HepG2 (cell line): ENCODE results near the gene PPFIA3. TPM values are rescaled to one million over a fixed set of nuclear protein-coding genes. Genes with fewer than 3 reads are reported as not detected.

Source experiments
- ATAD3A ChIP-seq: sonication (generic); formaldehyde crosslinking; IDR thresholded peaks from 2 replicates; pipeline ENCODE4 v1.4.0; 2020; ENCODE audit warnings: missing genetic modification reagents
- ETV6 ChIP-seq: sonication (generic); formaldehyde crosslinking; conservative IDR thresholded peaks from 2 replicates; pipeline ENCODE4 v1.4.0; 2020; ENCODE audit warnings: missing genetic modification reagents
- FOXJ3 ChIP-seq: sonication (generic); formaldehyde crosslinking; IDR thresholded peaks from 2 replicates; pipeline ENCODE4 v1.4.0; 2020; ENCODE audit warnings: missing genetic modification reagents, mild to moderate bottlenecking, borderline replicate concordance
- MZF1 ChIP-seq: sonication (generic); formaldehyde crosslinking; IDR thresholded peaks from 2 replicates; pipeline ENCODE4 v1.8.1; 2023; ENCODE audit warnings: mild to moderate bottlenecking, missing genetic modification reagents, borderline replicate concordance
- RCOR2 ChIP-seq: IDR thresholded peaks from 2 replicates; pipeline ENCODE4 v1.6.1; 2016; ENCODE audit warnings: missing biosample characterization, missing genetic modification reagents
- SAP130 ChIP-seq: IDR thresholded peaks from 2 replicates; pipeline ENCODE4 v1.6.1; 2016; ENCODE audit warnings: low read depth
- SP1 ChIP-seq, 2 experiments: fragments of 450-650 bp in 1 of 2; sonication (generic) in 1 of 2; formaldehyde crosslinking in 1 of 2; IDR thresholded peaks; 2 replicates each; pipeline versions ENCODE4 v1.4.0 to v1.6.1; 2016 to 2020; ENCODE audit warnings: missing genetic modification reagents in 1 of 2
- SP4 ChIP-seq: sonication (generic); formaldehyde crosslinking; IDR thresholded peaks from 2 replicates; pipeline ENCODE4 v1.8.1; 2023; ENCODE audit warnings: mild to moderate bottlenecking, missing genetic modification reagents
- TRIM24 ChIP-seq: sonication (generic); formaldehyde crosslinking; IDR thresholded peaks from 2 replicates; pipeline ENCODE4 v1.8.0; 2022; ENCODE audit warnings: mild to moderate bottlenecking, missing genetic modification reagents
- ZBTB44 ChIP-seq: sonication (generic); formaldehyde crosslinking; IDR thresholded peaks from 2 replicates; pipeline ENCODE4 v1.4.0; 2020; ENCODE audit warnings: missing genetic modification reagents
- ZNF296 ChIP-seq: sonication (generic); formaldehyde crosslinking; conservative IDR thresholded peaks from 2 replicates; pipeline ENCODE4 v1.5.0; 2020; ENCODE audit warnings: mild to moderate bottlenecking, missing genetic modification reagents
- ZNF34 ChIP-seq: sonication (generic); formaldehyde crosslinking; IDR thresholded peaks from 2 replicates; pipeline ENCODE4 v1.4.0; 2020; ENCODE audit warnings: mild to moderate bottlenecking, missing genetic modification reagents, borderline replicate concordance
- ZNF367 ChIP-seq: sonication (generic); formaldehyde crosslinking; IDR thresholded peaks from 2 replicates; pipeline ENCODE4 v1.4.0; 2020; ENCODE audit warnings: missing genetic modification reagents, borderline replicate concordance
- ZNF749 ChIP-seq: sonication (generic); formaldehyde crosslinking; IDR thresholded peaks from 2 replicates; pipeline ENCODE4 v1.8.0; 2022; ENCODE audit warnings: mild to moderate bottlenecking, missing genetic modification reagents, moderate library complexity, borderline replicate concordance
- ZNF790 ChIP-seq: sonication (generic); formaldehyde crosslinking; IDR thresholded peaks from 2 replicates; pipeline ENCODE4 v1.8.0; 2022; ENCODE audit warnings: missing genetic modification reagents, mild to moderate bottlenecking, borderline replicate concordance
- polyA plus RNA-seq, 8 experiments: library from polyadenylated mRNA; depleted of rRNA in 3 of 8; stranded (reverse) in 7 of 8; unstranded in 1 of 8; fragments of >200 nt; fragmentation: Illumina TruSeq in 4 of 8; extraction: Trizol in 4 of 8; gene quantifications; 2 replicates each; pipeline versions ENCODE4 v1.2.1 to v1.2.3, GENCODE V29; 2011 to 2016; ENCODE audit warnings: low read depth in 4 of 8, missing spikeins in 1 of 8, mixed read lengths in 1 of 8; ENCODE audit not compliant: insufficient read depth in 1 of 8
- total RNA-seq, 5 experiments: library from RNA; depleted of rRNA; stranded (reverse); fragments of >200 nt; fragmentation: Illumina TruSeq; extraction: Trizol; gene quantifications; 2 replicates each; pipeline ENCODE4 v1.2.3, GENCODE V29; 2016; ENCODE audit warnings: low read depth in 1 of 5
- TF ChIP-seq, protein P1 (sequence below): sonication (generic); formaldehyde crosslinking; IDR thresholded peaks from 2 replicates; pipeline ENCODE4 v1.4.0; 2020; ENCODE audit warnings: missing genetic modification reagents
- TF ChIP-seq, protein P2 (sequence below): sonication (generic); formaldehyde crosslinking; IDR thresholded peaks from 2 replicates; pipeline ENCODE4 v1.8.0; 2022; ENCODE audit warnings: mild to moderate bottlenecking, missing genetic modification reagents
- TF ChIP-seq, protein P3 (sequence below): sonication (generic); formaldehyde crosslinking; IDR thresholded peaks from 2 replicates; pipeline ENCODE4 v1.9.0; 2021; ENCODE audit warnings: mild to moderate bottlenecking, missing genetic modification reagents

PPFIA3 gene
- total and polyA plus RNA-seq, 2 of the 13 experiments (the other 11 are each of a cell fraction or from before 2014, with no cell fraction given) = 6.7 to 8.6 TPM

GRCh38 chr19:49097453-49098288 is 21.7 kb upstream of the PPFIA3 start (continued):
- TF ChIP-seq SP1 (IDR thresholded peaks at IDR 0.05) = no peak
- TF ChIP-seq SP1 (CRISPR knock-in tag; IDR thresholded peaks at IDR 0.05) = 0 out of 2 replicates have a peak, but pooled peaks have one; percentile 6
- no peak for TF ChIP-seq ZNF296 (CRISPR knock-in tag)
- TF ChIP-seq, protein P1, sequence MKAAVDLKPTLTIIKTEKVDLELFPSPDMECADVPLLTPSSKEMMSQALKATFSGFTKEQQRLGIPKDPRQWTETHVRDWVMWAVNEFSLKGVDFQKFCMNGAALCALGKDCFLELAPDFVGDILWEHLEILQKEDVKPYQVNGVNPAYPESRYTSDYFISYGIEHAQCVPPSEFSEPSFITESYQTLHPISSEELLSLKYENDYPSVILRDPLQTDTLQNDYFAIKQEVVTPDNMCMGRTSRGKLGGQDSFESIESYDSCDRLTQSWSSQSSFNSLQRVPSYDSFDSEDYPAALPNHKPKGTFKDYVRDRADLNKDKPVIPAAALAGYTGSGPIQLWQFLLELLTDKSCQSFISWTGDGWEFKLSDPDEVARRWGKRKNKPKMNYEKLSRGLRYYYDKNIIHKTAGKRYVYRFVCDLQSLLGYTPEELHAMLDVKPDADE (CRISPR knock-in tag) = no peak
- 0 out of 2 replicates have a peak, but pooled peaks have one; percentile 34 for TF ChIP-seq SP4
- no peak for TF ChIP-seq ZBTB44
- no peak for TF ChIP-seq ETV6
- TF ChIP-seq MZF1 = no peak
- TF ChIP-seq, protein P2, sequence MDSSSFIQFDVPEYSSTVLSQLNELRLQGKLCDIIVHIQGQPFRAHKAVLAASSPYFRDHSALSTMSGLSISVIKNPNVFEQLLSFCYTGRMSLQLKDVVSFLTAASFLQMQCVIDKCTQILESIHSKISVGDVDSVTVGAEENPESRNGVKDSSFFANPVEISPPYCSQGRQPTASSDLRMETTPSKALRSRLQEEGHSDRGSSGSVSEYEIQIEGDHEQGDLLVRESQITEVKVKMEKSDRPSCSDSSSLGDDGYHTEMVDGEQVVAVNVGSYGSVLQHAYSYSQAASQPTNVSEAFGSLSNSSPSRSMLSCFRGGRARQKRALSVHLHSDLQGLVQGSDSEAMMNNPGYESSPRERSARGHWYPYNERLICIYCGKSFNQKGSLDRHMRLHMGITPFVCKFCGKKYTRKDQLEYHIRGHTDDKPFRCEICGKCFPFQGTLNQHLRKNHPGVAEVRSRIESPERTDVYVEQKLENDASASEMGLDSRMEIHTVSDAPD (CRISPR knock-in tag) = no peak
- TF ChIP-seq ZNF790 (CRISPR knock-in tag) = no peak
- no peak for TF ChIP-seq ZNF34
- TF ChIP-seq TRIM24 (CRISPR knock-in tag) = no peak
- no peak for TF ChIP-seq ZNF749 (CRISPR knock-in tag)
- TF ChIP-seq, protein P3, sequence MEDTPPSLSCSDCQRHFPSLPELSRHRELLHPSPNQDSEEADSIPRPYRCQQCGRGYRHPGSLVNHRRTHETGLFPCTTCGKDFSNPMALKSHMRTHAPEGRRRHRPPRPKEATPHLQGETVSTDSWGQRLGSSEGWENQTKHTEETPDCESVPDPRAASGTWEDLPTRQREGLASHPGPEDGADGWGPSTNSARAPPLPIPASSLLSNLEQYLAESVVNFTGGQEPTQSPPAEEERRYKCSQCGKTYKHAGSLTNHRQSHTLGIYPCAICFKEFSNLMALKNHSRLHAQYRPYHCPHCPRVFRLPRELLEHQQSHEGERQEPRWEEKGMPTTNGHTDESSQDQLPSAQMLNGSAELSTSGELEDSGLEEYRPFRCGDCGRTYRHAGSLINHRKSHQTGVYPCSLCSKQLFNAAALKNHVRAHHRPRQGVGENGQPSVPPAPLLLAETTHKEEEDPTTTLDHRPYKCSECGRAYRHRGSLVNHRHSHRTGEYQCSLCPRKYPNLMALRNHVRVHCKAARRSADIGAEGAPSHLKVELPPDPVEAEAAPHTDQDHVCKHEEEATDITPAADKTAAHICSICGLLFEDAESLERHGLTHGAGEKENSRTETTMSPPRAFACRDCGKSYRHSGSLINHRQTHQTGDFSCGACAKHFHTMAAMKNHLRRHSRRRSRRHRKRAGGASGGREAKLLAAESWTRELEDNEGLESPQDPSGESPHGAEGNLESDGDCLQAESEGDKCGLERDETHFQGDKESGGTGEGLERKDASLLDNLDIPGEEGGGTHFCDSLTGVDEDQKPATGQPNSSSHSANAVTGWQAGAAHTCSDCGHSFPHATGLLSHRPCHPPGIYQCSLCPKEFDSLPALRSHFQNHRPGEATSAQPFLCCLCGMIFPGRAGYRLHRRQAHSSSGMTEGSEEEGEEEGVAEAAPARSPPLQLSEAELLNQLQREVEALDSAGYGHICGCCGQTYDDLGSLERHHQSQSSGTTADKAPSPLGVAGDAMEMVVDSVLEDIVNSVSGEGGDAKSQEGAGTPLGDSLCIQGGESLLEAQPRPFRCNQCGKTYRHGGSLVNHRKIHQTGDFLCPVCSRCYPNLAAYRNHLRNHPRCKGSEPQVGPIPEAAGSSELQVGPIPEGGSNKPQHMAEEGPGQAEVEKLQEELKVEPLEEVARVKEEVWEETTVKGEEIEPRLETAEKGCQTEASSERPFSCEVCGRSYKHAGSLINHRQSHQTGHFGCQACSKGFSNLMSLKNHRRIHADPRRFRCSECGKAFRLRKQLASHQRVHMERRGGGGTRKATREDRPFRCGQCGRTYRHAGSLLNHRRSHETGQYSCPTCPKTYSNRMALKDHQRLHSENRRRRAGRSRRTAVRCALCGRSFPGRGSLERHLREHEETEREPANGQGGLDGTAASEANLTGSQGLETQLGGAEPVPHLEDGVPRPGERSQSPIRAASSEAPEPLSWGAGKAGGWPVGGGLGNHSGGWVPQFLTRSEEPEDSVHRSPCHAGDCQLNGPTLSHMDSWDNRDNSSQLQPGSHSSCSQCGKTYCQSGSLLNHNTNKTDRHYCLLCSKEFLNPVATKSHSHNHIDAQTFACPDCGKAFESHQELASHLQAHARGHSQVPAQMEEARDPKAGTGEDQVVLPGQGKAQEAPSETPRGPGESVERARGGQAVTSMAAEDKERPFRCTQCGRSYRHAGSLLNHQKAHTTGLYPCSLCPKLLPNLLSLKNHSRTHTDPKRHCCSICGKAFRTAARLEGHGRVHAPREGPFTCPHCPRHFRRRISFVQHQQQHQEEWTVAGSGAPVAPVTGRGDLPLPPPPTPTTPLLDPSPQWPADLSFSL (CRISPR knock-in tag) = no peak
- TF ChIP-seq RCOR2 (CRISPR knock-in tag) = no peak
- TF ChIP-seq ZNF367 (CRISPR knock-in tag) = 0 out of 2 replicates have a peak, but pooled peaks have one; percentile 22
- no peak for TF ChIP-seq ATAD3A (CRISPR knock-in tag)
- TF ChIP-seq SAP130 (CRISPR knock-in tag) = peak; percentile 45; the same call in 1 of the 2 replicates
- TF ChIP-seq FOXJ3 (CRISPR knock-in tag) = no peak
